Measurements from ENCODE around the gene PSMA8.

Gene PSMA8

DNA sequence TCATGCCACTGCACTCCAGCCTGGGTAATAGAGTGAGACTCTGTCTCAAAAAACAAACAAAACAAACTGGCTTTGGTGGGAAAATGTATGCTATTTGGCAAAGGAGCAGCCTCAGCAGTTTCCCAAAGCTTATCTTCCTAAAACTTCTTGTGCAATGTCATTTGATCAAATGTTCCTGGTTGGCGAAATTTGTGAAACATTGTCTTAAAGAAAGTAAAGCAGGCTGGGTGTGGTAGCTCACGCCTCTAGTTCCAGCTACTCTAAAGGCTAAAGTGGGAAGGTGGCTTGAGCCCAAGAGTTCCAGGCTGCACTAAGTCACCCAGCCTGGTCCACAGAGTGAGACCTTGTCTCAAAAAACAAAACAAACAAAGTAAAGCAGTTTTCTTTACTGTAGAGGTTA, 75.3 kb downstream of the PSMA8 start:
- H3K27ac ChIP-seq (ENCODE audit: extremely low read depth, low read depth, low read length) = no peak overlapping the region
- TF ChIP-seq, protein P1, sequence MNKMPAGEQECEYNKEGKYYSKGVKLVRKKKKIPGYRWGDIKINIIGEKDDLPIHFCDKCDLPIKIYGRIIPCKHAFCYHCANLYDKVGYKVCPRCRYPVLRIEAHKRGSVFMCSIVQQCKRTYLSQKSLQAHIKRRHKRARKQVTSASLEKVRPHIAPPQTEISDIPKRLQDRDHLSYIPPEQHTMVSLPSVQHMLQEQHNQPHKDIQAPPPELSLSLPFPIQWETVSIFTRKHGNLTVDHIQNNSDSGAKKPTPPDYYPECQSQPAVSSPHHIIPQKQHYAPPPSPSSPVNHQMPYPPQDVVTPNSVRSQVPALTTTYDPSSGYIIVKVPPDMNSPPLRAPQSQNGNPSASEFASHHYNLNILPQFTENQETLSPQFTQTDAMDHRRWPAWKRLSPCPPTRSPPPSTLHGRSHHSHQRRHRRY (tag by site-specific recombination; IDR thresholded peaks at IDR 0.05) = no peak
- TF ChIP-seq ZFP3 (tag by site-specific recombination; IDR thresholded peaks at IDR 0.05; ENCODE audit: low read depth) = no peak
- no peak for TF ChIP-seq ZNF112 (tag by site-specific recombination; IDR thresholded peaks at IDR 0.05)
- no peak for TF ChIP-seq ZNF239 (tag by site-specific recombination; IDR thresholded peaks at IDR 0.05)
- ChIA-PET POLR2A (no interaction called here), CTCF (no interaction called here)
- H3K4me1 ChIP-seq (ENCODE audit: control insufficient read depth, insufficient read depth, low read length) = no peaks in the 10 kb centered on the region
- H3K4me3 ChIP-seq (ENCODE audit: low read depth, low read length) = no peak overlapping the region
- no peaks in the 10 kb centered on the region for H3K9me3 ChIP-seq (ENCODE audit: control insufficient read depth, insufficient read depth, low read depth, low read length)
- H3K36me3 ChIP-seq (ENCODE audit: control insufficient read depth in 2 of 2, insufficient read depth in 1 of 2, low read length in 2 of 2) = no peaks in the 10 kb centered on the region

DNA sequence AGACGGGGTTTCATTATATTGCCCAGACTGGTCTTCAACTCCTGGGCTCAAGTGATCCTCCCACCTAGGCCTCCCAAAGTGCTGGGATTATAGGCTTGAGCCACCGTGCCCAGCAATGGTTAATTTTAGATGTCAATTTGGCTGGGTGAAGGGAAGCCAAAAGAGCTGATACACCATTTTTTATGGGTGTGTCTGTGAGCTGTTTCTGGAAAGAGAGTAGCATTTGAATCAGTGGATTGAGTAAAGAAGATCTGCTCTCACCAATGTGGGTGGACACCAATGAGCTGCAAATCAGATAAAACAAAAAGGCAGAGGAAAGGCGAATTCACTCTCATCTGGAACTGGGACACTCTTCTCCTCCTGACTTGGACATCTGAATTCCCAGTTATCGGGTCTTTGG, 76.5 kb downstream of the PSMA8 start:
- no peaks in the 10 kb centered on the region for H3K4me1 ChIP-seq (ENCODE audit: control insufficient read depth, insufficient read depth, low read length)
- no peak overlapping the region for H3K4me3 ChIP-seq (ENCODE audit: low read depth, low read length)
- CTCF ChIA-PET = interaction anchor here (0.7 kb wide), 1 partner anchor 13 kb away, joined by 5 read pairs; no protein-coding TSS in a partner anchor

DNA sequence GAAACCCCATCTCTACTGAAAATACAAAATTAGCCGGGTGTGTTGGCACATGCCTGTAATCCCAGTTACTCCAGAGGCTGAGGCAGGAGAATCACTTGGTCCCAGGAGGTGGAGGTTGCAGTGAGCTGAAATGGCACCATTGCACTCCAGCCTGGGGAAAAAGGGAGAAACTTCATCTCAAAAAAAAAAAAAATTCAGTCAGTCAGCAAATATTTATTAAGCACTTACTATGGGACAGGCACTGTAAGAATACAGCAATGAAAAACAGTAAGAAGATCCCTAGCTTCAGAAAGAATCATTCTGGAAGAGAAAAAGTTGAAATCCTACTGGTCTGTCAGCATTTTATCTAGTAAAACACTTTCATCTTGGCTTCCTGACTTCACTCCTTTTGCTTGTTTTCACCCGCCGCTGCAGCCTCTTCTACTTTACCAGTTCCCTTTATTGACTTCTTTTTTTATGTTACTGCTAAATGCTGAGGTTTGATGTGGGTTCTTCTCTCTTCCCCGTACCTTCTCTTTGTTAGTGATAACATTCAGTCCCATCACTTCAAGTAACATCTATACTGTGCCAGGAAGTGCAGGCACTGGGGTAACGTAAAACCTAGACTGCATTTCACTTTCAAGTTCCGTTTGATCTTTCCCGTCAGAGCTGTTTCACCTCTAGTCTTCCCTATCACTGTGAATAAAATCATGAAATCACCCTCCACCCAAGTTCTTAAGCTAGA, 81.7 kb downstream of the PSMA8 start:
- no peak overlapping the region for H3K27ac ChIP-seq (ENCODE audit: extremely low read depth, low read depth, low read length)
- no peak overlapping the region for H3K4me3 ChIP-seq (ENCODE audit: low read depth, low read length)
- CTCF ChIA-PET = interaction anchor here (0.6 kb wide), 1 partner anchor 434 kb away, joined by 3 read pairs; no protein-coding TSS in a partner anchor
- TF ChIP-seq ZNF23 (tag by site-specific recombination; IDR thresholded peaks at IDR 0.05; ENCODE audit: borderline replicate concordance) (no peak), ZNF37A (tag by site-specific recombination; IDR thresholded peaks at IDR 0.05) (no peak), GLIS1 (tag by site-specific recombination; IDR thresholded peaks at IDR 0.05) (no peak), GLI4 (tag by site-specific recombination; IDR thresholded peaks at IDR 0.05) (no peak), ZNF211 (tag by site-specific recombination; IDR thresholded peaks at IDR 0.05; ENCODE audit: low read depth) (no peak)
- TF ChIP-seq, protein P2, sequence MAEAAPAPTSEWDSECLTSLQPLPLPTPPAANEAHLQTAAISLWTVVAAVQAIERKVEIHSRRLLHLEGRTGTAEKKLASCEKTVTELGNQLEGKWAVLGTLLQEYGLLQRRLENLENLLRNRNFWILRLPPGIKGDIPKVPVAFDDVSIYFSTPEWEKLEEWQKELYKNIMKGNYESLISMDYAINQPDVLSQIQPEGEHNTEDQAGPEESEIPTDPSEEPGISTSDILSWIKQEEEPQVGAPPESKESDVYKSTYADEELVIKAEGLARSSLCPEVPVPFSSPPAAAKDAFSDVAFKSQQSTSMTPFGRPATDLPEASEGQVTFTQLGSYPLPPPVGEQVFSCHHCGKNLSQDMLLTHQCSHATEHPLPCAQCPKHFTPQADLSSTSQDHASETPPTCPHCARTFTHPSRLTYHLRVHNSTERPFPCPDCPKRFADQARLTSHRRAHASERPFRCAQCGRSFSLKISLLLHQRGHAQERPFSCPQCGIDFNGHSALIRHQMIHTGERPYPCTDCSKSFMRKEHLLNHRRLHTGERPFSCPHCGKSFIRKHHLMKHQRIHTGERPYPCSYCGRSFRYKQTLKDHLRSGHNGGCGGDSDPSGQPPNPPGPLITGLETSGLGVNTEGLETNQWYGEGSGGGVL (tag by site-specific recombination; IDR thresholded peaks at IDR 0.05) = no peak
- TF ChIP-seq, protein P3, sequence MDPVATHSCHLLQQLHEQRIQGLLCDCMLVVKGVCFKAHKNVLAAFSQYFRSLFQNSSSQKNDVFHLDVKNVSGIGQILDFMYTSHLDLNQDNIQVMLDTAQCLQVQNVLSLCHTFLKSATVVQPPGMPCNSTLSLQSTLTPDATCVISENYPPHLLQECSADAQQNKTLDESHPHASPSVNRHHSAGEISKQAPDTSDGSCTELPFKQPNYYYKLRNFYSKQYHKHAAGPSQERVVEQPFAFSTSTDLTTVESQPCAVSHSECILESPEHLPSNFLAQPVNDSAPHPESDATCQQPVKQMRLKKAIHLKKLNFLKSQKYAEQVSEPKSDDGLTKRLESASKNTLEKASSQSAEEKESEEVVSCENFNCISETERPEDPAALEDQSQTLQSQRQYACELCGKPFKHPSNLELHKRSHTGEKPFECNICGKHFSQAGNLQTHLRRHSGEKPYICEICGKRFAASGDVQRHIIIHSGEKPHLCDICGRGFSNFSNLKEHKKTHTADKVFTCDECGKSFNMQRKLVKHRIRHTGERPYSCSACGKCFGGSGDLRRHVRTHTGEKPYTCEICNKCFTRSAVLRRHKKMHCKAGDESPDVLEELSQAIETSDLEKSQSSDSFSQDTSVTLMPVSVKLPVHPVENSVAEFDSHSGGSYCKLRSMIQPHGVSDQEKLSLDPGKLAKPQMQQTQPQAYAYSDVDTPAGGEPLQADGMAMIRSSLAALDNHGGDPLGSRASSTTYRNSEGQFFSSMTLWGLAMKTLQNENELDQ (tag by site-specific recombination; IDR thresholded peaks at IDR 0.05; ENCODE audit: low read depth) = no peak

More for the DNA sequence above, 76.5 kb downstream of the PSMA8 start:
- TF ChIP-seq GLI2 (tag by site-specific recombination; IDR thresholded peaks at IDR 0.05; ENCODE audit: borderline replicate concordance, low read depth) (no peak), ZBTB1 (tag by site-specific recombination; IDR thresholded peaks at IDR 0.05) (no peak), ZNF658 (tag by site-specific recombination; IDR thresholded peaks at IDR 0.05) (no peak), GLI4 (tag by site-specific recombination; IDR thresholded peaks at IDR 0.05) (no peak), ZNF501 (tag by site-specific recombination; IDR thresholded peaks at IDR 0.05) (no peak), IKZF3 (tag by site-specific recombination; IDR thresholded peaks at IDR 0.05) (no peak), ZFHX2 (tag by site-specific recombination; conservative IDR thresholded peaks at IDR 0.05) (no peak), ZNF423 (tag by site-specific recombination; IDR thresholded peaks at IDR 0.05) (no peak), KLF10 (tag by site-specific recombination; IDR thresholded peaks at IDR 0.05) (no peak), RBAK (tag by site-specific recombination; IDR thresholded peaks at IDR 0.05) (no peak), ZXDB (tag by site-specific recombination; IDR thresholded peaks at IDR 0.05) (no peak), ZNF37A (tag by site-specific recombination; IDR thresholded peaks at IDR 0.05) (no peak), TRIM28 (IDR thresholded peaks at IDR 0.05; ENCODE audit: borderline replicate concordance, low read length) (no peak), BCL11A (tag by site-specific recombination; IDR thresholded peaks at IDR 0.05; ENCODE audit: low read depth) (no peak)
- TF ChIP-seq, protein P4, sequence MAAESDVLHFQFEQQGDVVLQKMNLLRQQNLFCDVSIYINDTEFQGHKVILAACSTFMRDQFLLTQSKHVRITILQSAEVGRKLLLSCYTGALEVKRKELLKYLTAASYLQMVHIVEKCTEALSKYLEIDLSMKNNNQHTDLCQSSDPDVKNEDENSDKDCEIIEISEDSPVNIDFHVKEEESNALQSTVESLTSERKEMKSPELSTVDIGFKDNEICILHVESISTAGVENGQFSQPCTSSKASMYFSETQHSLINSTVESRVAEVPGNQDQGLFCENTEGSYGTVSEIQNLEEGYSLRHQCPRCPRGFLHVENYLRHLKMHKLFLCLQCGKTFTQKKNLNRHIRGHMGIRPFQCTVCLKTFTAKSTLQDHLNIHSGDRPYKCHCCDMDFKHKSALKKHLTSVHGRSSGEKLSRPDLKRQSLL (tag by site-specific recombination; IDR thresholded peaks at IDR 0.05) = no peak
- TF ChIP-seq, protein P5, sequence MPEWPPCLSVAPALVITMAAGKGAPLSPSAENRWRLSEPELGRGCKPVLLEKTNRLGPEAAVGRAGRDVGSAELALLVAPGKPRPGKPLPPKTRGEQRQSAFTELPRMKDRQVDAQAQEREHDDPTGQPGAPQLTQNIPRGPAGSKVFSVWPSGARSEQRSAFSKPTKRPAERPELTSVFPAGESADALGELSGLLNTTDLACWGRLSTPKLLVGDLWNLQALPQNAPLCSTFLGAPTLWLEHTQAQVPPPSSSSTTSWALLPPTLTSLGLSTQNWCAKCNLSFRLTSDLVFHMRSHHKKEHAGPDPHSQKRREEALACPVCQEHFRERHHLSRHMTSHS (tag by site-specific recombination; IDR thresholded peaks at IDR 0.05) = no peak
- TF ChIP-seq, protein P6, sequence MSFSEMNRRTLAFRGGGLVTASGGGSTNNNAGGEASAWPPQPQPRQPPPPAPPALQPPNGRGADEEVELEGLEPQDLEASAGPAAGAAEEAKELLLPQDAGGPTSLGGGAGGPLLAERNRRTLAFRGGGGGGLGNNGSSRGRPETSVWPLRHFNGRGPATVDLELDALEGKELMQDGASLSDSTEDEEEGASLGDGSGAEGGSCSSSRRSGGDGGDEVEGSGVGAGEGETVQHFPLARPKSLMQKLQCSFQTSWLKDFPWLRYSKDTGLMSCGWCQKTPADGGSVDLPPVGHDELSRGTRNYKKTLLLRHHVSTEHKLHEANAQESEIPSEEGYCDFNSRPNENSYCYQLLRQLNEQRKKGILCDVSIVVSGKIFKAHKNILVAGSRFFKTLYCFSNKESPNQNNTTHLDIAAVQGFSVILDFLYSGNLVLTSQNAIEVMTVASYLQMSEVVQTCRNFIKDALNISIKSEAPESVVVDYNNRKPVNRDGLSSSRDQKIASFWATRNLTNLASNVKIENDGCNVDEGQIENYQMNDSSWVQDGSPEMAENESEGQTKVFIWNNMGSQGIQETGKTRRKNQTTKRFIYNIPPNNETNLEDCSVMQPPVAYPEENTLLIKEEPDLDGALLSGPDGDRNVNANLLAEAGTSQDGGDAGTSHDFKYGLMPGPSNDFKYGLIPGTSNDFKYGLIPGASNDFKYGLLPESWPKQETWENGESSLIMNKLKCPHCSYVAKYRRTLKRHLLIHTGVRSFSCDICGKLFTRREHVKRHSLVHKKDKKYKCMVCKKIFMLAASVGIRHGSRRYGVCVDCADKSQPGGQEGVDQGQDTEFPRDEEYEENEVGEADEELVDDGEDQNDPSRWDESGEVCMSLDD (tag by site-specific recombination; IDR thresholded peaks at IDR 0.05) = no peak
- POLR2A ChIA-PET = no interaction called here
- Histone ChIP-seq H3K36me3 (ENCODE audit: control insufficient read depth in 2 of 2, insufficient read depth in 1 of 2, low read length in 2 of 2) (no peaks in the 10 kb centered on the region), H3K9me3 (ENCODE audit: control insufficient read depth, insufficient read depth, low read depth, low read length) (no peaks in the 10 kb centered on the region), H3K27ac (ENCODE audit: extremely low read depth, low read depth, low read length) (no peak overlapping the region)

More for the DNA sequence above, 81.7 kb downstream of the PSMA8 start:
- POLR2A ChIA-PET = no interaction called here
- Histone ChIP-seq H3K36me3 (ENCODE audit: control insufficient read depth in 2 of 2, insufficient read depth in 1 of 2, low read length in 2 of 2) (no peaks in the 10 kb centered on the region), H3K9me3 (ENCODE audit: control insufficient read depth, insufficient read depth, low read depth, low read length) (no peaks in the 10 kb centered on the region), H3K4me1 (ENCODE audit: control insufficient read depth, insufficient read depth, low read length) (no peaks in the 10 kb centered on the region)
